Measurements from ENCODE around the gene KRTCAP2. TPM values are rescaled to one million over a fixed set of nuclear protein-coding genes. Genes with fewer than 3 reads are reported as not detected.
A peak's percentile ranks its signal among the peaks of the same experiment; 100 is the strongest.
"Not testable (repeated sequence)": the region's sequence is repeated elsewhere in the genome, so short reads cannot be mapped to it uniquely, and the experiment has no call there.

The KRTCAP2 gene
- total RNA-seq (100 to 1,000 TPM in 9 of 10 donors, 10 to 100 TPM in 1; 96.1 to 173 (median 114) TPM), polyA plus RNA-seq (100 to 1,000 TPM; 302 to 355 TPM)
- long read RNA-seq, donor 1, transcript KRTCAP2-201 (5 exons, 552 nt), result major isoform, 50 of 103 reads
- long read RNA-seq, donor 1, transcript KRTCAP2-206 (4 exons, 785 nt), result minor isoform, 47 of 103 reads
- long read RNA-seq, donor 1, partial matches to known transcripts, result 2 of 103 reads
- long read RNA-seq, donor 1, other reads (novel, unspliced or antisense), result 2 of 103 reads
- long read RNA-seq, donor 2, transcript KRTCAP2-206 (4 exons, 785 nt), result major isoform, 44 of 75 reads
- long read RNA-seq, donor 2, transcript KRTCAP2-201 (5 exons, 552 nt), result minor isoform, 30 of 75 reads
- long read RNA-seq, donor 2, partial matches to known transcripts, result 1 of 75 reads
- long read RNA-seq, donor 2, other reads (novel, unspliced or antisense), result 0 of 75 reads
- long read RNA-seq, donor 3, transcript KRTCAP2-206 (4 exons, 785 nt), result major isoform, 14 of 16 reads
- long read RNA-seq, donor 3, partial matches to known transcripts, result 0 of 16 reads
- long read RNA-seq, donor 3, other reads (novel, unspliced or antisense), result 0 of 16 reads

GRCh38 chr1:155172732-155173477 lies at the start of gene KRTCAP2:
Gene KRTCAP2 (minus strand): TSS chr1:155173304. CDS start chr1:155173224, 80 bp downstream.
- Histone ChIP-seq H3K4me1 (peaks cover 5 to 47% (median 24%) of the 10 kb centered on the region in 9 donors), H3K27ac (peak within 1 kb of the TSS; percentile 72 to 98 (median 94)), H3K27me3 (peaks cover 7 to 28% (median 19%) of the 10 kb centered on the region in 7 donors), H3K4me3 (peak within 1 kb of the TSS; percentile 63 to 95 (median 78)), H3K36me3 (peaks cover 0 to 35% (median 12%) of the 10 kb centered on the region in 9 donors), H3K9me3 (no peaks in the 10 kb centered on the region)
- ATAC-seq (peak; percentile 85 to 92 (median 90)), DNase-seq (peak; percentile 94 to 96)
- 1% methylated on average over 57 of the region's 57 CpGs for WGBS, 2 donors
- TF ChIP-seq CTCF (IDR thresholded peaks at IDR 0.05), result peak; percentile 93 to 98 (median 95)
- intact Hi-C loops (cut with DNase I), result loop anchor here in 2 of 10 donors (5.0 to 10.0 kb wide), 2 partner anchors 36 to 52 kb away; partner anchors contain the start of gene SLC50A1 (in 1 of the 2)

- DNase-seq, ATAC-seq, H3K36me3 ChIP-seq, H3K9me3 ChIP-seq, H3K4me3 ChIP-seq, H3K27me3 ChIP-seq: not testable (repeated sequence)
- Histone ChIP-seq H3K27ac (peak overlapping the region in 1 of 10 donors; percentile 48), H3K4me1 (peaks cover 0 to 62% (median 3%) of the 10 kb centered on the region in 9 donors)
- WGBS, 2 donors, result 87 to 94% methylated on average over 10 of the region's 10 CpGs
- intact Hi-C loops (cut with DNase I), result loop anchor here in 2 of 10 donors (5.0 to 10.0 kb wide), 2 partner anchors 43 to 46 kb away; partner anchors contain the start of genes KRTCAP2 (in 1 of the 2) and TRIM46 (in 1 of the 2)
Measured at GRCh38 chr1:155220211-155220965, 47.3 kb upstream of the KRTCAP2 start.

GRCh38 chr1:155219592-155220031 lies 46.5 kb upstream of the KRTCAP2 start:
- Histone ChIP-seq H3K27ac (peak overlapping the region in 1 of 10 donors; percentile 48), H3K27me3 (no peaks in the 10 kb centered on the region), H3K36me3 (peaks cover 0 to 11% (median 0%) of the 10 kb centered on the region in 9 donors), H3K4me1 (peaks cover 0 to 60% (median 3%) of the 10 kb centered on the region in 9 donors), H3K4me3 (peak overlapping the region in 1 of 10 donors; percentile 30), H3K9me3 (no peaks in the 10 kb centered on the region)
- DNase-seq, result no peak
- intact Hi-C loops (cut with DNase I), result loop anchor here in 2 of 10 donors (5.0 to 10.0 kb wide), 2 partner anchors 42 to 45 kb away; partner anchors contain the start of genes KRTCAP2 (in 1 of the 2) and TRIM46 (in 1 of the 2)
- 9 to 38% methylated on average over 1 of the region's 1 CpG for WGBS, 2 donors
- TF ChIP-seq CTCF (IDR thresholded peaks at IDR 0.05), result no peak
- ATAC-seq, result peak in 4 of 8 donors; percentile 17 to 34 (median 27)
